A549 (cell line): ENCODE data around the gene EVX2. TPM values are rescaled to one million over a fixed set of nuclear protein-coding genes. Genes with fewer than 3 reads are reported as not detected.
A peak's percentile ranks its signal among the peaks of the same experiment; 100 is the strongest.

ENCODE experiments used
- ATAC-seq, 2 experiments: fragments of 200-7000 bp in 1 of 2; fragments of >200 bp in 1 of 2; cut with Nextera tagmentation in 1 of 2; cut with Tn5 transposase in 1 of 2; 3 replicates each; pipeline versions ENCODE4 v1.8.0 to v1.9.1; 2018 to 2020; ENCODE audit warnings: mild to moderate bottlenecking in 1 of 2, moderate library complexity in 1 of 2
- CTCF ChIA-PET: fragments of 300-600 bp; sonication (Branson Sonifier 250); formaldehyde crosslinking; extraction: SDS; loops from one replicate; lab custom pipeline; 2021; ENCODE audit warnings: antibody characterized with exemption, inconsistent platforms; lab: Yijun Ruan, JAX
- POLR2A ChIA-PET: fragments of 350-600 bp; formaldehyde crosslinking; extraction: SDS; loops from one replicate; lab custom pipeline; 2021; ENCODE audit warnings: antibody characterized with exemption, inconsistent platforms; lab: Yijun Ruan, JAX
- DNase-seq, 2 experiments: peaks; one replicate each; pipeline versions ENCODE4 v3.0.0 to v3.0.0-alpha.2; 2011 to 2016; ENCODE audit warnings: low read depth in 1 of 2, low spot score in 1 of 2
- FAIRE-seq: peaks from 2 replicates; lab custom pipeline; 2011; peaks lifted over from hg19 to GRCh38; lab: Jason Lieb, UNC
- H3K27ac ChIP-seq, 2 experiments: fragments of >200 bp; sonication (Bioruptor Twin); formaldehyde crosslinking; 3 replicates each; pipeline ENCODE4 v1.5.1; 2016 to 2017
- H3K4me1 ChIP-seq: fragments of >200 bp; sonication (Bioruptor Twin); formaldehyde crosslinking; 3 replicates; pipeline ENCODE4 v1.6.1; 2016
- H3K4me2 ChIP-seq: fragments of >200 bp; sonication (Bioruptor Twin); formaldehyde crosslinking; 3 replicates; pipeline ENCODE4 v1.6.1; 2016
- H3K4me3 ChIP-seq: fragments of >200 bp; sonication (Bioruptor Twin); formaldehyde crosslinking; 3 replicates; pipeline ENCODE4 v1.5.1; 2016
- H3K9me3 ChIP-seq: fragments of >200 bp; sonication (Bioruptor Twin); formaldehyde crosslinking; 3 replicates; pipeline ENCODE4 v1.6.1; 2016
- BHLHE40 ChIP-seq: IDR thresholded peaks from 2 replicates; pipeline ENCODE4 v1.6.1; 2012; ENCODE audit warnings: low read depth, low read length, inconsistent platforms
- CBX8 ChIP-seq: fragments of 200-600 bp; sonication (generic); IDR thresholded peaks from 2 replicates; pipeline ENCODE4 v1.6.1; 2016
- EP300 ChIP-seq, 2 experiments: fragments of >200 bp; sonication (Bioruptor Twin); formaldehyde crosslinking; IDR thresholded peaks; 2 replicates in 1 of 2; 3 replicates in 1 of 2; pipeline ENCODE4 v1.6.1; 2016 to 2017
- FOXS1 ChIP-seq: fragments of 250-450 bp; sonication (Bioruptor Pico); IDR thresholded peaks from 2 replicates; pipeline ENCODE4 v1.5.0; 2020; ENCODE audit warnings: mild to moderate bottlenecking, moderate library complexity
- HDAC2 ChIP-seq: fragments of 200-600 bp; sonication (generic); IDR thresholded peaks from 2 replicates; pipeline ENCODE4 v1.6.1; 2016
- HEYL ChIP-seq: fragments of 250-450 bp; sonication (Bioruptor Pico); IDR thresholded peaks from 2 replicates; pipeline ENCODE4 v1.8.0; 2021; ENCODE audit warnings: mild to moderate bottlenecking, moderate library complexity
- JUN ChIP-seq, 2 experiments: fragments of >200 bp; sonication (Bioruptor Twin); formaldehyde crosslinking; IDR thresholded peaks; 2 replicates in 1 of 2; 3 replicates in 1 of 2; pipeline ENCODE4 v1.6.1; 2016 to 2017
- KDM1A ChIP-seq: fragments of 200-600 bp; sonication (generic); IDR thresholded peaks from 2 replicates; pipeline ENCODE4 v1.6.1; 2016; ENCODE audit warnings: low read depth, mild to moderate bottlenecking
- KDM5A ChIP-seq: fragments of 200-600 bp; sonication (generic); IDR thresholded peaks from 2 replicates; pipeline ENCODE4 v1.6.1; 2016; ENCODE audit warnings: antibody characterized with exemption, mild to moderate bottlenecking
- MAFK ChIP-seq: fragments of 450-650 bp; IDR thresholded peaks from 2 replicates; pipeline ENCODE4 v1.6.1; 2014; ENCODE audit not compliant: partially characterized antibody
- MAZ ChIP-seq: fragments of 150-350 bp; IDR thresholded peaks from 2 replicates; pipeline ENCODE4 v1.6.1; 2014; ENCODE audit warnings: antibody characterized with exemption, low read depth, low read length, borderline replicate concordance
- RAD21 ChIP-seq, 2 experiments: fragments of >200 bp in 1 of 2; sonication (Bioruptor Twin) in 1 of 2; formaldehyde crosslinking in 1 of 2; IDR thresholded peaks in 1 of 2; conservative IDR thresholded peaks in 1 of 2; 2 replicates in 1 of 2; 3 replicates in 1 of 2; pipeline ENCODE4 v1.6.1; 2012 to 2018; ENCODE audit warnings: inconsistent platforms in 1 of 2
- RARB ChIP-seq: fragments of 250-450 bp; sonication (Bioruptor Pico); IDR thresholded peaks from 2 replicates; pipeline ENCODE4 v1.8.0; 2021; ENCODE audit warnings: mild to moderate bottlenecking, moderate library complexity
- SMC3 ChIP-seq: fragments of >200 bp; sonication (Bioruptor Twin); formaldehyde crosslinking; IDR thresholded peaks from 3 replicates; pipeline ENCODE4 v1.6.1; 2018; ENCODE audit warnings: inconsistent platforms
- TFCP2L1 ChIP-seq: fragments of 250-450 bp; sonication (Bioruptor Pico); IDR thresholded peaks from 2 replicates; pipeline ENCODE4 v1.5.0; 2021; ENCODE audit warnings: mild to moderate bottlenecking
- ZFP36 ChIP-seq: fragments of 450-650 bp; IDR thresholded peaks from 2 replicates; pipeline ENCODE4 v1.6.1; 2014; ENCODE audit warnings: borderline replicate concordance; ENCODE audit not compliant: partially characterized antibody
- ZNF302 ChIP-seq: fragments of 250-450 bp; sonication (Bioruptor Pico); IDR thresholded peaks from 2 replicates; pipeline ENCODE4 v1.9.0; 2021; ENCODE audit warnings: inconsistent platforms, mild to moderate bottlenecking, moderate library complexity
- WGBS: methylation state at CpG from one replicate; pipeline ENCODE4 v1.1.6; 2017; ENCODE audit errors: missing lambda C conversion rate; 5-methylcytosine and 5-hydroxymethylcytosine counted together
- polyA plus RNA-seq, 4 experiments: library from polyadenylated mRNA; depleted of rRNA in 3 of 4; stranded (reverse); fragments of >200 nt; fragmentation: RNase III in 1 of 4; extraction: RNeasy Plus Mini Kit Qiagen cat#74134 plus additional on column Dnase treatment in 1 of 4; gene quantifications; 2 replicates in 3 of 4; 3 replicates in 1 of 4; pipeline ENCODE4 v1.2.3, GENCODE V29; 2011 to 2017
- TF ChIP-seq, protein P1 (sequence below): fragments of >200 bp; sonication (Bioruptor Twin); formaldehyde crosslinking; IDR thresholded peaks from 3 replicates; pipeline ENCODE4 v1.5.1; 2016
- TF ChIP-seq, protein P2 (sequence below): fragments of 250-450 bp; sonication (Bioruptor Pico); IDR thresholded peaks from 2 replicates; pipeline ENCODE4 v1.5.0; 2021; ENCODE audit warnings: mild to moderate bottlenecking, moderate library complexity, borderline replicate concordance
- TF ChIP-seq, protein P3 (sequence below): IDR thresholded peaks from 2 replicates; pipeline ENCODE4 v1.6.1; 2012; ENCODE audit warnings: low read depth, borderline replicate concordance
- TF ChIP-seq, protein P4 (sequence below): fragments of 200-600 bp; sonication (generic); IDR thresholded peaks from 2 replicates; pipeline ENCODE4 v1.6.1; 2016; ENCODE audit warnings: antibody characterized with exemption, mild to moderate bottlenecking, moderate library complexity

The EVX2 gene
- polyA plus RNA-seq, 2 of the 4 experiments (the other 2 are of a cell fraction), result 0.03 TPM; not detected in 1

DNA sequence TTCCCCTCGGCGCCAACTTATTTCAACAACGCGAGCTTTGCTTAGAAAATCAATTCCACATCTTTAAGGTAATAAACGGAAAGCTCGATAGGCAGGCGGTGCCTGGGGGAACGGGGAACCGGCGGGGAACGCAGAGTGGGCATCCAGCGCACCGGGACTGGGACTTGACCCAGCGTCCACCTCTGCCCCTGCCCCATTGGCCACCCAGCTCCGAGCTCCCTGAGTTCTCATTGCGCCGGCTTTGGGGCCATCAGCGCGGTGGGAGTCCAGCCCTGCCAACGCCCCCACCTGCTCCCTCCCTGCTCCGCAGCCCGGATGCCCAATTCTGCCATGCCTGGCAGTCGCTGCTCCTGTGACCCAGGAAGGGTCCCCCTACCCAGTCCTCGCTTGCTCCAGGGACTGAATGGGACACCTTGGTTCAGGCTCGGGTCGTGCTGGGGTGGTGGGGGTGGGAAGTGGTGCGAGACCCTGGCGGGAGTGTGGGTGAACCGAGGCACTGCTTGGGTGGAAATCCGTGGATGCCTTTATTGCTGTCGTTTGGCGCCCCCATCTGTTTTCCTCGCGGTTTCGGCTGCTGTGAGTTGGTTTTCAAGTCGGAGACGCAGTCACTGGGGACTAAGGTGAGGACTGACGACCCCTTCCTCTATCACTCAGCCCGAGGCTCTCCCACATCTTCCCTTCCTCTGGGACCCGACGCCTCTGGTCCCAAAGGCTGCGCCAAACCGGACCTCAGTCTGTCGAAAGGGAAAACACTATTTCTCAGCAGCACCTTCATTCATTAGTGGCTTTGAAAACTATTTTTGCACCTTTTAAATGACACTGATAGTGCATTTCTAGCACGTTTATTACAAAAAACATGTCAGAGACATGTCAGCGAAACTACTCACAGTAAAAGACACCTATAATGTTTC is 2.4 kb upstream of the EVX2 start:
- H3K4me3 ChIP-seq, result peak overlapping the region; percentile 38
- POLR2A ChIA-PET, result interaction anchor here (1.3 kb wide), 1 partner anchor 11 kb away, joined by 3 read pairs; no protein-coding TSS in a partner anchor
- CTCF ChIA-PET, result interaction anchor here (0.6 to 4.8 kb wide), 20 partner anchors 8 to 1699 kb away, joined by 3 to 42 read pairs (median 4); partner anchors contain the start of genes HOXD12 and LNPK
- peak; percentile 51 to 69 for ATAC-seq
- peaks cover 7% of the 10 kb centered on the region; the same call in 1 of the 3 replicates for H3K4me1 ChIP-seq
- no peak overlapping the region for H3K27ac ChIP-seq
- FAIRE-seq, result no peak
- peaks cover 7% of the 10 kb centered on the region for H3K9me3 ChIP-seq
- peak in 1 of 2 experiments; percentile 55 for DNase-seq
- H3K4me2 ChIP-seq, result peak overlapping the region; percentile 91
- no peak for TF ChIP-seq FOXS1 (CRISPR knock-in tag)
- TF ChIP-seq, protein P1, sequence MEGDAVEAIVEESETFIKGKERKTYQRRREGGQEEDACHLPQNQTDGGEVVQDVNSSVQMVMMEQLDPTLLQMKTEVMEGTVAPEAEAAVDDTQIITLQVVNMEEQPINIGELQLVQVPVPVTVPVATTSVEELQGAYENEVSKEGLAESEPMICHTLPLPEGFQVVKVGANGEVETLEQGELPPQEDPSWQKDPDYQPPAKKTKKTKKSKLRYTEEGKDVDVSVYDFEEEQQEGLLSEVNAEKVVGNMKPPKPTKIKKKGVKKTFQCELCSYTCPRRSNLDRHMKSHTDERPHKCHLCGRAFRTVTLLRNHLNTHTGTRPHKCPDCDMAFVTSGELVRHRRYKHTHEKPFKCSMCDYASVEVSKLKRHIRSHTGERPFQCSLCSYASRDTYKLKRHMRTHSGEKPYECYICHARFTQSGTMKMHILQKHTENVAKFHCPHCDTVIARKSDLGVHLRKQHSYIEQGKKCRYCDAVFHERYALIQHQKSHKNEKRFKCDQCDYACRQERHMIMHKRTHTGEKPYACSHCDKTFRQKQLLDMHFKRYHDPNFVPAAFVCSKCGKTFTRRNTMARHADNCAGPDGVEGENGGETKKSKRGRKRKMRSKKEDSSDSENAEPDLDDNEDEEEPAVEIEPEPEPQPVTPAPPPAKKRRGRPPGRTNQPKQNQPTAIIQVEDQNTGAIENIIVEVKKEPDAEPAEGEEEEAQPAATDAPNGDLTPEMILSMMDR, result peak; percentile 73
- no peak for TF ChIP-seq RARB
- TF ChIP-seq MAZ, result no peak
- no peak for TF ChIP-seq KDM5A
- TF ChIP-seq KDM1A, result no peak
- TF ChIP-seq SMC3, result peak; percentile 64
- TF ChIP-seq JUN (IDR thresholded peaks at IDR 0.05), result no peak
- TF ChIP-seq RAD21 (conservative IDR thresholded peaks at IDR 0.05 in 1 of 2, IDR thresholded peaks at IDR 0.05 in 1 of 2), result peak; percentile 82 to 86
- WGBS, result 5% methylated on average over 33 of the region's 46 CpGs

DNA sequence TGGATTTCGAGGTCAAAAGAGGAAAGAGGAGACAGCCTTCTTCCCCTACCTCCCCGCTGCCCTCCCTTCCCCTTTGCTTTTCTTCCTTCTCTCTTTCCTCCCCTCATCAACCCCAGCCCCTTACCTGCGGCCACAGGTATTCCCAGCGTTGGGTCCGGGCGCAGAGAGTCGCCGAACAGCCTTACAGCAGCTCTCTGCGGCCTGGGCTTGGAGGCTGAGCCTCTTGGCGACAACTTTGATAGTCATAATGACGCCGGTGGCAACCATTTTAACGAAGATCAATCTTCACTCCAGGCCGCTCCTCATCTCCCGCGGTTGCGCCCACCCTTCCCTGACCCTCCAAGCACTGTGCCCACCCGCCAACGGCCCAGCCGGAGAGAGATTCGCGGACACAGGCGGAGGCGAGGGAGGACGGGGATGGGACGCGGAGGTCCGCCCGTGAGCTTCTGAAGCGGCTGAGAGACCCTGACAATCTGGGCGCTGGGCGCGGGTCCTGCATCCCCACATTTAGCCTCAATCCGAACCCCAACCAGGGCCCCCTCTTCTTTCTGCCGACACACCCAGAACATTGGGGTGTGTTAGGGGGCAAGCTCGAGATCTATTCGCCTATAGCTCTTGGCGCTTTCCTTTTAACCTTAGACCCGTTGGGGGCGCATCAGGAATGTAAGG is 1.5 kb upstream of the EVX2 start:
- 35% methylated on average over 26 of the region's 40 CpGs for WGBS
- H3K4me3 ChIP-seq, result no peak overlapping the region
- CTCF ChIA-PET, result interaction anchor here (0.6 to 4.8 kb wide), 18 partner anchors 9 to 1698 kb away, joined by 3 to 42 read pairs (median 4); partner anchors contain the start of genes HOXD12 and LNPK
- no peak for TF ChIP-seq HEYL
- TF ChIP-seq, protein P2, sequence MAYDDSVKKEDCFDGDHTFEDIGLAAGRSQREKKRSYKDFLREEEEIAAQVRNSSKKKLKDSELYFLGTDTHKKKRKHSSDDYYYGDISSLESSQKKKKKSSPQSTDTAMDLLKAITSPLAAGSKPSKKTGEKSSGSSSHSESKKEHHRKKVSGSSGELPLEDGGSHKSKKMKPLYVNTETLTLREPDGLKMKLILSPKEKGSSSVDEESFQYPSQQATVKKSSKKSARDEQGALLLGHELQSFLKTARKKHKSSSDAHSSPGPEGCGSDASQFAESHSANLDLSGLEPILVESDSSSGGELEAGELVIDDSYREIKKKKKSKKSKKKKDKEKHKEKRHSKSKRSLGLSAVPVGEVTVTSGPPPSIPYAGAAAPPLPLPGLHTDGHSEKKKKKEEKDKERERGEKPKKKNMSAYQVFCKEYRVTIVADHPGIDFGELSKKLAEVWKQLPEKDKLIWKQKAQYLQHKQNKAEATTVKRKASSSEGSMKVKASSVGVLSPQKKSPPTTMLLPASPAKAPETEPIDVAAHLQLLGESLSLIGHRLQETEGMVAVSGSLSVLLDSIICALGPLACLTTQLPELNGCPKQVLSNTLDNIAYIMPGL, result no peak
- no peak for TF ChIP-seq BHLHE40
- no peak for TF ChIP-seq ZNF302 (CRISPR knock-in tag)
- TF ChIP-seq, protein P3, sequence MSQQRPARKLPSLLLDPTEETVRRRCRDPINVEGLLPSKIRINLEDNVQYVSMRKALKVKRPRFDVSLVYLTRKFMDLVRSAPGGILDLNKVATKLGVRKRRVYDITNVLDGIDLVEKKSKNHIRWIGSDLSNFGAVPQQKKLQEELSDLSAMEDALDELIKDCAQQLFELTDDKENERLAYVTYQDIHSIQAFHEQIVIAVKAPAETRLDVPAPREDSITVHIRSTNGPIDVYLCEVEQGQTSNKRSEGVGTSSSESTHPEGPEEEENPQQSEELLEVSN, result no peak
- TF ChIP-seq, protein P1, result no peak
- TF ChIP-seq, protein P4, sequence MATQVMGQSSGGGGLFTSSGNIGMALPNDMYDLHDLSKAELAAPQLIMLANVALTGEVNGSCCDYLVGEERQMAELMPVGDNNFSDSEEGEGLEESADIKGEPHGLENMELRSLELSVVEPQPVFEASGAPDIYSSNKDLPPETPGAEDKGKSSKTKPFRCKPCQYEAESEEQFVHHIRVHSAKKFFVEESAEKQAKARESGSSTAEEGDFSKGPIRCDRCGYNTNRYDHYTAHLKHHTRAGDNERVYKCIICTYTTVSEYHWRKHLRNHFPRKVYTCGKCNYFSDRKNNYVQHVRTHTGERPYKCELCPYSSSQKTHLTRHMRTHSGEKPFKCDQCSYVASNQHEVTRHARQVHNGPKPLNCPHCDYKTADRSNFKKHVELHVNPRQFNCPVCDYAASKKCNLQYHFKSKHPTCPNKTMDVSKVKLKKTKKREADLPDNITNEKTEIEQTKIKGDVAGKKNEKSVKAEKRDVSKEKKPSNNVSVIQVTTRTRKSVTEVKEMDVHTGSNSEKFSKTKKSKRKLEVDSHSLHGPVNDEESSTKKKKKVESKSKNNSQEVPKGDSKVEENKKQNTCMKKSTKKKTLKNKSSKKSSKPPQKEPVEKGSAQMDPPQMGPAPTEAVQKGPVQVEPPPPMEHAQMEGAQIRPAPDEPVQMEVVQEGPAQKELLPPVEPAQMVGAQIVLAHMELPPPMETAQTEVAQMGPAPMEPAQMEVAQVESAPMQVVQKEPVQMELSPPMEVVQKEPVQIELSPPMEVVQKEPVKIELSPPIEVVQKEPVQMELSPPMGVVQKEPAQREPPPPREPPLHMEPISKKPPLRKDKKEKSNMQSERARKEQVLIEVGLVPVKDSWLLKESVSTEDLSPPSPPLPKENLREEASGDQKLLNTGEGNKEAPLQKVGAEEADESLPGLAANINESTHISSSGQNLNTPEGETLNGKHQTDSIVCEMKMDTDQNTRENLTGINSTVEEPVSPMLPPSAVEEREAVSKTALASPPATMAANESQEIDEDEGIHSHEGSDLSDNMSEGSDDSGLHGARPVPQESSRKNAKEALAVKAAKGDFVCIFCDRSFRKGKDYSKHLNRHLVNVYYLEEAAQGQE, result no peak
- TF ChIP-seq EP300 (IDR thresholded peaks at IDR 0.05), result no peak
- no peak for TF ChIP-seq MAFK
- TF ChIP-seq MAZ, result no peak
- TF ChIP-seq HDAC2, result no peak
- no peak for TF ChIP-seq RARB
- TF ChIP-seq CBX8, result no peak
- no peak for TF ChIP-seq ZFP36
- TF ChIP-seq TFCP2L1 (CRISPR knock-in tag), result no peak
- TF ChIP-seq SMC3, result no peak

More for the DNA sequence above, 1.5 kb upstream of the EVX2 start:
- peaks cover 10% of the 10 kb centered on the region for H3K9me3 ChIP-seq
- POLR2A ChIA-PET, result interaction anchor here (1.3 kb wide), 1 partner anchor 12 kb away, joined by 3 read pairs; no protein-coding TSS in a partner anchor
- no peak overlapping the region for H3K27ac ChIP-seq
- DNase-seq (no peak), ATAC-seq (no peak; a peak in 1 of 6 replicates), FAIRE-seq (no peak)
- H3K4me2 ChIP-seq, result peak overlapping the region; percentile 91
- peaks cover 7% of the 10 kb centered on the region; the same call in 1 of the 3 replicates for H3K4me1 ChIP-seq
